Panc1 (cell line): ENCODE data around the gene LCE6A.

Experiments
- CTCF ChIP-seq: fragments of 450-650 bp; IDR thresholded peaks from 2 replicates; pipeline ENCODE4 v1.5.1; 2017; ENCODE audit warnings: mild to moderate bottlenecking
- POLR2AphosphoS5 ChIP-seq: IDR thresholded peaks from 2 replicates; pipeline ENCODE4 v1.6.1; 2012; ENCODE audit warnings: mild to moderate bottlenecking, low read depth, low read length, moderate library complexity
- SIN3A ChIP-seq: IDR thresholded peaks from 2 replicates; pipeline ENCODE4 v1.6.1; 2012; ENCODE audit warnings: low read depth, mild to moderate bottlenecking, low read length, moderate library complexity, borderline replicate concordance; ENCODE audit not compliant: insufficient read depth
- TCF7L2 ChIP-seq: IDR thresholded peaks from 2 replicates; pipeline ENCODE4 v1.6.1; 2011; ENCODE audit warnings: mild to moderate bottlenecking, low read depth, low read length, inconsistent platforms
- TF ChIP-seq, protein P1 (sequence below), 2 experiments: IDR thresholded peaks; 2 replicates each; pipeline ENCODE4 v1.6.1; 2011 to 2012; ENCODE audit warnings: low read depth in 2 of 2, control low read depth in 1 of 2, low read length in 1 of 2, mild to moderate bottlenecking in 1 of 2, moderate library complexity in 1 of 2; ENCODE audit not compliant: insufficient read depth in 1 of 2

- TF ChIP-seq CTCF (no peak), POLR2AphosphoS5 (no peak), SIN3A (no peak), TCF7L2 (no peak)
- TF ChIP-seq, protein P1, sequence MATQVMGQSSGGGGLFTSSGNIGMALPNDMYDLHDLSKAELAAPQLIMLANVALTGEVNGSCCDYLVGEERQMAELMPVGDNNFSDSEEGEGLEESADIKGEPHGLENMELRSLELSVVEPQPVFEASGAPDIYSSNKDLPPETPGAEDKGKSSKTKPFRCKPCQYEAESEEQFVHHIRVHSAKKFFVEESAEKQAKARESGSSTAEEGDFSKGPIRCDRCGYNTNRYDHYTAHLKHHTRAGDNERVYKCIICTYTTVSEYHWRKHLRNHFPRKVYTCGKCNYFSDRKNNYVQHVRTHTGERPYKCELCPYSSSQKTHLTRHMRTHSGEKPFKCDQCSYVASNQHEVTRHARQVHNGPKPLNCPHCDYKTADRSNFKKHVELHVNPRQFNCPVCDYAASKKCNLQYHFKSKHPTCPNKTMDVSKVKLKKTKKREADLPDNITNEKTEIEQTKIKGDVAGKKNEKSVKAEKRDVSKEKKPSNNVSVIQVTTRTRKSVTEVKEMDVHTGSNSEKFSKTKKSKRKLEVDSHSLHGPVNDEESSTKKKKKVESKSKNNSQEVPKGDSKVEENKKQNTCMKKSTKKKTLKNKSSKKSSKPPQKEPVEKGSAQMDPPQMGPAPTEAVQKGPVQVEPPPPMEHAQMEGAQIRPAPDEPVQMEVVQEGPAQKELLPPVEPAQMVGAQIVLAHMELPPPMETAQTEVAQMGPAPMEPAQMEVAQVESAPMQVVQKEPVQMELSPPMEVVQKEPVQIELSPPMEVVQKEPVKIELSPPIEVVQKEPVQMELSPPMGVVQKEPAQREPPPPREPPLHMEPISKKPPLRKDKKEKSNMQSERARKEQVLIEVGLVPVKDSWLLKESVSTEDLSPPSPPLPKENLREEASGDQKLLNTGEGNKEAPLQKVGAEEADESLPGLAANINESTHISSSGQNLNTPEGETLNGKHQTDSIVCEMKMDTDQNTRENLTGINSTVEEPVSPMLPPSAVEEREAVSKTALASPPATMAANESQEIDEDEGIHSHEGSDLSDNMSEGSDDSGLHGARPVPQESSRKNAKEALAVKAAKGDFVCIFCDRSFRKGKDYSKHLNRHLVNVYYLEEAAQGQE (IDR thresholded peaks at IDR 0.05; ENCODE audit: insufficient read depth in 1 of 2, low read depth in 2 of 2, low read length in 1 of 2) = no peak
These were observed 36.1 kb upstream of the LCE6A start, which contains the start of gene LCE1C for GRCh38 chr1:152806576-152806975.
